Esophagus squamous epithelium (tissue), 4 donors: Measurements from ENCODE around the gene PRKN.

Source experiments
- CTCF ChIP-seq, 6 experiments: fragments of 450-650 bp in 4 of 6; fragments of 200-600 bp in 2 of 6; sonication (generic) in 2 of 6; IDR thresholded peaks; one replicate each; pipeline ENCODE4 v1.5.1; 2016 to 2019; ENCODE audit warnings: antibody characterized with exemption in 6 of 6, mild to moderate bottlenecking in 4 of 6, moderate library complexity in 4 of 6
- POLR2A ChIP-seq, 4 donors: fragments of 450-650 bp; IDR thresholded peaks; one replicate each; pipeline ENCODE4 v1.6.1; 2017; ENCODE audit warnings: antibody characterized with exemption in 4 of 4, mild to moderate bottlenecking in 4 of 4, moderate library complexity in 3 of 4

- TF ChIP-seq POLR2A (IDR thresholded peaks at IDR 0.05) (no peak), CTCF (IDR thresholded peaks at IDR 0.05) (no peak)
These were observed 1365.3 kb downstream of the PRKN start for GRCh38 chr6:161362266-161362665.
